BLaER1 (cell line): Measurements from ENCODE around the gene CLTB.

Experiments
- H3K27ac ChIP-seq: shearing (Covaris generic); formaldehyde crosslinking; 2 replicates; pipeline ENCODE4 v1.8.1; 2022
- H3K27me3 ChIP-seq: shearing (Covaris generic); formaldehyde crosslinking; 2 replicates; pipeline ENCODE4 v1.8.1; 2022
- H3K36me3 ChIP-seq: shearing (Covaris generic); formaldehyde crosslinking; 2 replicates; pipeline ENCODE4 v1.8.1; 2022
- H3K4me1 ChIP-seq: shearing (Covaris generic); formaldehyde crosslinking; 2 replicates; pipeline ENCODE4 v1.8.1; 2022
- H3K4me2 ChIP-seq: shearing (Covaris generic); formaldehyde crosslinking; 2 replicates; pipeline ENCODE4 v1.8.1; 2022
- H3K4me3 ChIP-seq: shearing (Covaris generic); formaldehyde crosslinking; 2 replicates; pipeline ENCODE4 v1.8.1; 2022
- H3K9ac ChIP-seq: shearing (Covaris generic); formaldehyde crosslinking; 2 replicates; pipeline ENCODE4 v1.8.1; 2022
- H3K9me3 ChIP-seq: shearing (Covaris generic); formaldehyde crosslinking; 2 replicates; pipeline ENCODE4 v1.8.1; 2022
- H4K20me1 ChIP-seq: shearing (Covaris generic); formaldehyde crosslinking; 2 replicates; pipeline ENCODE4 v1.8.1; 2022
- Cebpa-rat ChIP-seq: shearing (Covaris generic); IDR thresholded peaks from 2 replicates; pipeline ENCODE4 v1.8.1; 2022

Gene CLTB

GRCh38 chr5:176360894-176361436, 55.4 kb downstream of the CLTB start:
- Histone ChIP-seq H3K27me3 (peaks cover 22% of the 10 kb centered on the region), H3K27ac (peak overlapping the region; percentile 88), H3K9me3 (no peaks in the 10 kb centered on the region), H3K4me3 (peak overlapping the region; percentile 97), H3K36me3 (peaks cover 35% of the 10 kb centered on the region), H3K9ac (peak overlapping the region; percentile 95), H3K4me2 (peak overlapping the region; percentile 96), H4K20me1 (peaks cover 51% of the 10 kb centered on the region), H3K4me1 (peaks cover 40% of the 10 kb centered on the region)
- TF ChIP-seq Cebpa-rat, result no peak

GRCh38 chr5:176359658-176360057, 56.7 kb downstream of the CLTB start:
- Histone ChIP-seq H3K4me1 (peaks cover 34% of the 10 kb centered on the region), H3K27ac (no peak overlapping the region), H4K20me1 (peaks cover 64% of the 10 kb centered on the region), H3K27me3 (peaks cover 9% of the 10 kb centered on the region; the same call in 1 of the 2 replicates), H3K36me3 (peaks cover 48% of the 10 kb centered on the region), H3K4me2 (peak overlapping the region; percentile 96), H3K9ac (no peak overlapping the region), H3K9me3 (no peaks in the 10 kb centered on the region), H3K4me3 (no peak overlapping the region)
- TF ChIP-seq Cebpa-rat, result no peak

- TF ChIP-seq Cebpa-rat, result no peak
- Histone ChIP-seq H3K4me3 (no peak overlapping the region), H3K27me3 (no peaks in the 10 kb centered on the region), H3K4me1 (peaks cover 22% of the 10 kb centered on the region), H3K9me3 (no peaks in the 10 kb centered on the region), H3K4me2 (no peak overlapping the region), H3K36me3 (peaks cover 83% of the 10 kb centered on the region), H4K20me1 (peaks cover 98% of the 10 kb centered on the region), H3K27ac (no peak overlapping the region), H3K9ac (no peak overlapping the region)
Measured at GRCh38 chr5:176356179-176356566, 60.2 kb downstream of the CLTB start.

- H3K36me3 ChIP-seq, result peaks cover 89% of the 10 kb centered on the region
- TF ChIP-seq Cebpa-rat, result no peak
Measured at GRCh38 chr5:176355400-176356178, 60.8 kb downstream of the CLTB start.

GRCh38 chr5:176353533-176353932, 62.8 kb downstream of the CLTB start:
- Histone ChIP-seq H3K27me3 (no peaks in the 10 kb centered on the region), H3K4me1 (peaks cover 7% of the 10 kb centered on the region; the same call in 1 of the 2 replicates), H3K4me2 (no peak overlapping the region), H3K9ac (no peak overlapping the region), H4K20me1 (peaks cover 100% of the 10 kb centered on the region), H3K4me3 (no peak overlapping the region), H3K27ac (no peak overlapping the region), H3K36me3 (peaks cover 100% of the 10 kb centered on the region), H3K9me3 (no peaks in the 10 kb centered on the region)
- TF ChIP-seq Cebpa-rat, result no peak

More at GRCh38 chr5:176355400-176356178, 60.8 kb downstream of the CLTB start:
- Histone ChIP-seq H3K4me1 (peaks cover 20% of the 10 kb centered on the region), H3K9ac (no peak overlapping the region), H3K4me2 (no peak overlapping the region), H3K4me3 (no peak overlapping the region), H3K27ac (no peak overlapping the region), H3K9me3 (no peaks in the 10 kb centered on the region), H4K20me1 (peaks cover 98% of the 10 kb centered on the region), H3K27me3 (no peaks in the 10 kb centered on the region)

GRCh38 chr5:176352116-176352878, 64.0 kb downstream of the CLTB start:
- Histone ChIP-seq H3K27me3 (no peaks in the 10 kb centered on the region), H3K27ac (no peak overlapping the region), H3K4me2 (no peak overlapping the region), H3K36me3 (peaks cover 100% of the 10 kb centered on the region), H3K4me3 (no peak overlapping the region), H3K4me1 (peaks cover 7% of the 10 kb centered on the region; the same call in 1 of the 2 replicates), H3K9me3 (no peaks in the 10 kb centered on the region), H3K9ac (no peak overlapping the region), H4K20me1 (peaks cover 95% of the 10 kb centered on the region)
- TF ChIP-seq Cebpa-rat, result no peak

- Histone ChIP-seq H3K4me3 (no peak overlapping the region), H3K9me3 (no peaks in the 10 kb centered on the region), H3K4me1 (peaks cover 7% of the 10 kb centered on the region; the same call in 1 of the 2 replicates), H3K27me3 (no peaks in the 10 kb centered on the region), H3K36me3 (peaks cover 100% of the 10 kb centered on the region), H3K27ac (no peak overlapping the region), H3K9ac (no peak overlapping the region), H3K4me2 (no peak overlapping the region), H4K20me1 (peaks cover 85% of the 10 kb centered on the region)
- TF ChIP-seq Cebpa-rat, result no peak
Measured at GRCh38 chr5:176350416-176350815, 65.9 kb downstream of the CLTB start.

- no peak for TF ChIP-seq Cebpa-rat
- no peak overlapping the region for H3K27ac ChIP-seq
- H3K9me3 ChIP-seq, result no peaks in the 10 kb centered on the region
- H3K4me3 ChIP-seq, result no peak overlapping the region
- no peak overlapping the region for H3K4me2 ChIP-seq
- peaks cover 95% of the 10 kb centered on the region for H3K36me3 ChIP-seq
- peaks cover 19% of the 10 kb centered on the region; the same call in 1 of the 2 replicates for H4K20me1 ChIP-seq
- H3K27me3 ChIP-seq, result no peaks in the 10 kb centered on the region
- H3K4me1 ChIP-seq, result no peaks in the 10 kb centered on the region
- H3K9ac ChIP-seq, result no peak overlapping the region
Measured at GRCh38 chr5:176342766-176343458, 73.4 kb downstream of the CLTB start.
